ENCODE results near the gene TMCC2.
"Not testable (repeated sequence)": the region's sequence is repeated elsewhere in the genome, so short reads cannot be mapped to it uniquely, and the experiment has no call there.

The TMCC2 gene

DNA sequence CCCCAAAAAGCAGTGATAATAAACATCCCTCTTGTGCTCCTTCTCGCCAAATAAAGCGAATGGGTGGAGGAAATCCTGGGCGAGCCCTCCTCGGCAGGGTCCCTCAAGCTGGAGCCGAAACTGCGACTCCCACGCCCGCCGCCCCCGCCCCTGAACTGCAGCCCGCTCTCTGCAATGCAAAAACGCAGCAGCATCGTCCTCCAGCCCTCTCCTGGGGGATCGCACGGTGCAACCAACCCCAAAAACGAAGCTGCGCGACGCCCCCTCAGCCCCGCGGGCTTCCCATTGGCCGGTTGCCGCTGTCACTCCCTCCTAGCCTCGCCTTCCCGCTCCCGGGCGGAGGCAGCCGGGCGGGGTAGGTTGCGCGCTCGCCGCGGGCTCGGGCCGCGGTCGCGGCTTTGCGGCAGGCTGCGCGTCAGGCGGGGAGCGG, at the start of gene TMCC2:
TMCC2 (plus strand) TSS at position 363 of the 430 bp plus-strand sequence. CDS start 619 bp downstream, outside the sequence.
- Histone ChIP-seq H3K27ac (ENCODE audit: low read depth, low read length) (peak within 1 kb of the TSS; percentile 20), H3K36me3 (ENCODE audit: control insufficient read depth, insufficient read depth, low read length) (no peaks in the 10 kb centered on the region), H3K4me3 (ENCODE audit: low read length) (peak within 1 kb of the TSS; percentile 80)

DNA sequence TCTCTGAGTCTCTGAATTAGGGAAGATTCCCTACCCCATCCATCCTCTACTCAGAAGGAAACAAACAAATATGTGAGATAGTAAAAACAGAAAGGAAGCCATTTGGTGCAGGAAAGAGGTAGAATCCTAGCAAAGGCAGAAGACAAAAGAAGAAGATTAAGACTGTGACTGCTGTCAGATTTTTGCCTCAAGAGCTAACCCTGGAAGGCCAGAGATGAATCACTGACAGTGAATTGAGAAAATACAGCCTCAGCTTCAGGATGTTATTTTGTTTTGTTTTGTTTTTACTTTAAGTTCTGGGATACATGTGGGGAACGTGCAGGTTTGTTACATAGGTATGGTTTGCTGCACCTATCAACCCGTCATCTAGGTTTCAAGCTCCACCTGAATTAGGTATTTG, 47.9 kb upstream of the TMCC2 start:
- Histone ChIP-seq H3K4me1 (ENCODE audit: control insufficient read depth, insufficient read depth, low read length) (peaks cover 15% of the 10 kb centered on the region), H3K27ac (ENCODE audit: low read depth, low read length) (no peak overlapping the region), H3K4me3 (ENCODE audit: low read length) (no peak overlapping the region), H3K9ac (ENCODE audit: low read length) (no peak overlapping the region), H3K36me3 (ENCODE audit: control insufficient read depth, insufficient read depth, low read length) (no peaks in the 10 kb centered on the region), H3K27me3 (ENCODE audit: control insufficient read depth, insufficient read depth, low read length) (no peaks in the 10 kb centered on the region)

More for the DNA sequence above, at the start of gene TMCC2:
- Histone ChIP-seq H3K27me3 (ENCODE audit: control insufficient read depth, insufficient read depth, low read length) (no peaks in the 10 kb centered on the region), H3K9ac (ENCODE audit: low read length) (no peak within 1 kb of the TSS), H3K4me1 (ENCODE audit: control insufficient read depth, insufficient read depth, low read length) (peaks cover 6% of the 10 kb centered on the region)

GRCh38 chr1:205180331-205180730, 47.4 kb upstream of the TMCC2 start:
- H3K9ac ChIP-seq (ENCODE audit: low read length); H3K4me3 ChIP-seq (ENCODE audit: low read length); H3K27me3 ChIP-seq (ENCODE audit: control insufficient read depth, insufficient read depth, low read length); H3K36me3 ChIP-seq (ENCODE audit: control insufficient read depth, insufficient read depth, low read length); H3K27ac ChIP-seq (ENCODE audit: low read depth, low read length): not testable (repeated sequence)
- H3K4me1 ChIP-seq (ENCODE audit: control insufficient read depth, insufficient read depth, low read length), result peaks cover 13% of the 10 kb centered on the region

DNA sequence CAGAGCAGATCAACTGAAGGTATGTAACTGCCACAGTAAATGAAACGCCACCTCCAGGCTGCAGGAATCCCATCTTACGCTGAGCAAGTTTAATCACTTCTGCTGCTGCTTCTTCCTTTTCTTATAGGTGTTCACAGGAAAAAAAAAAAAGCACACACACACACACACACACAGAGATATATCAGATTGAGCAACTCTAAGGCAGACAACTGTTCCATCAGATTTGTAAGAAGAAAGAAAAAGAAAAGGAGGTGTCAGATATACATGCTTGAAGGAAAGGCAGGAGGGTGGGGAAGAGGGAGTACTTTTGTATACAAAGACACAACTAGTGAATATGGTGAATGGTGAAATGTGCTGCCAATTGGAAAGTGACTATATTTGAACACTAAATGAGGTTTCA, 44.8 kb upstream of the TMCC2 start:
- H3K27ac ChIP-seq (ENCODE audit: low read depth, low read length), result no peak overlapping the region
- no peaks in the 10 kb centered on the region for H3K36me3 ChIP-seq (ENCODE audit: control insufficient read depth, insufficient read depth, low read length)
- H3K9ac ChIP-seq (ENCODE audit: low read length), result no peak overlapping the region
- no peaks in the 10 kb centered on the region for H3K27me3 ChIP-seq (ENCODE audit: control insufficient read depth, insufficient read depth, low read length)
- no peak overlapping the region for H3K4me3 ChIP-seq (ENCODE audit: low read length)
- peaks cover 7% of the 10 kb centered on the region for H3K4me1 ChIP-seq (ENCODE audit: control insufficient read depth, insufficient read depth, low read length)

DNA sequence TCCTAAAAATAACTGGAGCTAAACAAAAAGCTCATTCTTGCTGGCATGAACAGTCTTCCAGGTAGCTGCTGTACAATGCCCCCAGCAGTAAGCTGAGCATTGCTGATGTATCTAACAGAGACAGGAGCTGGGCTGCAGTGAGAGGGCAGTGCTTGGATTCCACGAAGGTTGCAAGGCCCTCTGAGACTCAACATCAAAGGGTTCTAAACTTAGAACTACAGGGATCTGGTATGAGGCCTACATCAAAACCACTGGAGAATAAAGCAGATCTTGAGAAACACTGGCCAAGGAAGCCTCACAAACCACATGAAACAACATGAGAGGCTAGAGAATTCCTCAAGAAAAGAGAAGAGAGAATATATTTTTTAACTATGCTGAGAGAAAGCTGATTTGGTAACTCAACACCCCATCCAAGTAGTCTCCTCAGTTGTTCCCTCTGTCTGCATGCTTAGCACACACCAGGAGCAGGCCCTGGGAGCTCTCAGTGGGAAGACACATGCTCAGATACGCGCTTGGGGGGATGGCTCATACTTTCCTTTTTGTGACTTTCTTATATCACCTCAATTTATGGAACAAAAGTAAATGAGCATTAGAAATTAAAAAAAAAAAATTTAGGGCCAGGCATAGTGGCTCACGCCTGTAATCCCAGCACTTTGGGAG, 43.9 kb upstream of the TMCC2 start:
- Histone ChIP-seq H3K36me3 (ENCODE audit: control insufficient read depth, insufficient read depth, low read length) (no peaks in the 10 kb centered on the region), H3K4me3 (ENCODE audit: low read length) (no peak overlapping the region), H3K4me1 (ENCODE audit: control insufficient read depth, insufficient read depth, low read length) (peaks cover 10% of the 10 kb centered on the region), H3K27me3 (ENCODE audit: control insufficient read depth, insufficient read depth, low read length) (no peaks in the 10 kb centered on the region), H3K9ac (ENCODE audit: low read length) (no peak overlapping the region), H3K27ac (ENCODE audit: low read depth, low read length) (peak overlapping the region; percentile 12)

- H3K4me1 ChIP-seq (ENCODE audit: control insufficient read depth, insufficient read depth, low read length), result peaks cover 10% of the 10 kb centered on the region
- no peak overlapping the region for H3K27ac ChIP-seq (ENCODE audit: low read depth, low read length)
These were observed 41.6 kb upstream of the TMCC2 start for GRCh38 chr1:205186191-205186590.

DNA sequence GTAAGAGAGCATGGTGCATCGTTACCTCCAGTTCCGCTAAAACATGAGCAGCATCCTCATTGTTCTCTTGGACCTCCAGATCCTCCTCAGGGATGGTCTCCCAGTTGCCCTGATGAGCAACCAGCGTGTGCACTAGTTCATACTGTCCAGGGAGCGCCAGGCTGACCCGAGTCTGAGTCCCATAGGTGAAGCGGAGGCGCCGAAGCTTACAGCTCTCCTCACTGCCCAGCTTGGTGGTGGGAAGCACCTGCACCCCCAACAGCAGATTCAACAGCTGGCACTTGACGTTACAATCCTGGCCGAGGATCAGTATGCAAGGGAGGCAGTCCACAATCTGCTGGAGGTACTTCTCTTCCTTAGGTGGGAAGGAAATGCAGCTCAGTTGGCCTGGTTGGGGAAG, 40.3 kb upstream of the TMCC2 start:
- no peak overlapping the region for H3K4me3 ChIP-seq (ENCODE audit: low read length)
- H3K27ac ChIP-seq (ENCODE audit: low read depth, low read length), result no peak overlapping the region
- H3K9ac ChIP-seq (ENCODE audit: low read length), result no peak overlapping the region
- H3K4me1 ChIP-seq (ENCODE audit: control insufficient read depth, insufficient read depth, low read length), result peaks cover 10% of the 10 kb centered on the region
- H3K27me3 ChIP-seq (ENCODE audit: control insufficient read depth, insufficient read depth, low read length), result no peaks in the 10 kb centered on the region
- H3K36me3 ChIP-seq (ENCODE audit: control insufficient read depth, insufficient read depth, low read length), result no peaks in the 10 kb centered on the region

More at GRCh38 chr1:205186191-205186590, 41.6 kb upstream of the TMCC2 start:
- H3K9ac ChIP-seq (ENCODE audit: low read length), result no peak overlapping the region
- no peaks in the 10 kb centered on the region for H3K36me3 ChIP-seq (ENCODE audit: control insufficient read depth, insufficient read depth, low read length)
- H3K27me3 ChIP-seq (ENCODE audit: control insufficient read depth, insufficient read depth, low read length), result no peaks in the 10 kb centered on the region
- no peak overlapping the region for H3K4me3 ChIP-seq (ENCODE audit: low read length)

GRCh38 chr1:205188098-205188497, 39.6 kb upstream of the TMCC2 start:
- Histone ChIP-seq H3K36me3 (ENCODE audit: control insufficient read depth, insufficient read depth, low read length) (no peaks in the 10 kb centered on the region), H3K27ac (ENCODE audit: low read depth, low read length) (no peak overlapping the region), H3K9ac (ENCODE audit: low read length) (no peak overlapping the region), H3K4me1 (ENCODE audit: control insufficient read depth, insufficient read depth, low read length) (peaks cover 10% of the 10 kb centered on the region), H3K4me3 (ENCODE audit: low read length) (no peak overlapping the region), H3K27me3 (ENCODE audit: control insufficient read depth, insufficient read depth, low read length) (no peaks in the 10 kb centered on the region)

GRCh38 chr1:205188596-205188995, 39.1 kb upstream of the TMCC2 start:
- Histone ChIP-seq H3K27ac (ENCODE audit: low read depth, low read length) (no peak overlapping the region), H3K9ac (ENCODE audit: low read length) (no peak overlapping the region), H3K4me3 (ENCODE audit: low read length) (no peak overlapping the region), H3K4me1 (ENCODE audit: control insufficient read depth, insufficient read depth, low read length) (peaks cover 7% of the 10 kb centered on the region), H3K36me3 (ENCODE audit: control insufficient read depth, insufficient read depth, low read length) (no peaks in the 10 kb centered on the region), H3K27me3 (ENCODE audit: control insufficient read depth, insufficient read depth, low read length) (no peaks in the 10 kb centered on the region)

DNA sequence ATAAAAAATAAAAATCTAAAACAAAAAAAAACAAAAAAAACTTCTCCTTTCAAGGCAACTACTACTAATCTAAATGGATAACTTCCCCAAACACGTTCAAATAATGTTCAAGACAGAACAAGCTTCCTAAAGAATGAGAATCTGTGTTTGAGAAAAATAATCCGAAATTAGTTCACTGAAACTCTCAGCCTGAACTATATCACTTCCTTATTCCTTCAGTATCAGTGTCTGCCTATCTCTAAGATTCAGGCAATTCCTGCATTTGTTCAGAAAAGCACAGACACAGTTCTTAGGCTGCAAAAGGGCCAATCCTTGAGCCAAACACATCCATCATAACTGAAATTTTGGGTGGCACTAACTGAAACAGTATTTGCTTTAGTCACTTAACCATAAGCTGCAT, 38.6 kb upstream of the TMCC2 start:
- peaks cover 2% of the 10 kb centered on the region for H3K4me1 ChIP-seq (ENCODE audit: control insufficient read depth, insufficient read depth, low read length)
- H3K27me3 ChIP-seq (ENCODE audit: control insufficient read depth, insufficient read depth, low read length), result no peaks in the 10 kb centered on the region
- H3K4me3 ChIP-seq (ENCODE audit: low read length), result no peak overlapping the region
- no peak overlapping the region for H3K9ac ChIP-seq (ENCODE audit: low read length)
- H3K27ac ChIP-seq (ENCODE audit: low read depth, low read length), result no peak overlapping the region
- no peaks in the 10 kb centered on the region for H3K36me3 ChIP-seq (ENCODE audit: control insufficient read depth, insufficient read depth, low read length)

DNA sequence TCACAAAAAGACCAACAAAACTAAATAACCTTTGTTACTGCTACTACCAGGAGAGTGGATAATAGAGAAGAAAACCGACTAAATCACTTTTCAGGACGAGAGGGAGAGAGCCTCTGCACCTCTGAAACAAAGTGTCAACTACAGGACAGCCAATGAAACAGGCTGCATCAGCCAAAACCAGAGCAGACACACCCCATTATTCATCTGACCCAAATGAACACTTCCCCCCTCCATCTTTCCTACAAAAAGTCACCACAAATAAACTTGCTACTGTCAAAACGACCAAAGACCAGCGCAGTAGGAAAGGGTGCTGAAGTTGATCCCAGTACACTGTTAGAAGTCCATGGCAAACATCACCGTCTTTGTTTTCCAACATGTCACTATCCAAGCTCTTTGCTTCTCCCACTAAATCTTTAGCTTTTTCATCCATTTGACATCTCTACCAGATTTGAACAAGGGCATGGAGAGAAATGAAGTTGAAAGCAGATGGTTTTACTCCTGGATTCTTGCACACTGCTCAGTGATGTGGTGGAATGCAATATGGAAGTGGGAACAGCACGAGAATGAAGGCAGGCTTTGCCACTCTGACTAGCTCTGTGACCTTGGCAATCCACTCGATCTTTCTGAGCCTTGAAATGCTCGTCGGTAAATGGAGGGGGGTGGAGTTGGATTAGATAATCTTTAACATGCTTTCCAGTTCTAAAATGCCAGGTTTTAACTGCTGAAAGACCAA, 36.7 kb upstream of the TMCC2 start:
- Histone ChIP-seq H3K27ac (ENCODE audit: low read depth, low read length) (no peak overlapping the region), H3K4me3 (ENCODE audit: low read length) (no peak overlapping the region), H3K27me3 (ENCODE audit: control insufficient read depth, insufficient read depth, low read length) (no peaks in the 10 kb centered on the region), H3K36me3 (ENCODE audit: control insufficient read depth, insufficient read depth, low read length) (no peaks in the 10 kb centered on the region), H3K9ac (ENCODE audit: low read length) (no peak overlapping the region), H3K4me1 (ENCODE audit: control insufficient read depth, insufficient read depth, low read length) (peaks cover 2% of the 10 kb centered on the region)

DNA sequence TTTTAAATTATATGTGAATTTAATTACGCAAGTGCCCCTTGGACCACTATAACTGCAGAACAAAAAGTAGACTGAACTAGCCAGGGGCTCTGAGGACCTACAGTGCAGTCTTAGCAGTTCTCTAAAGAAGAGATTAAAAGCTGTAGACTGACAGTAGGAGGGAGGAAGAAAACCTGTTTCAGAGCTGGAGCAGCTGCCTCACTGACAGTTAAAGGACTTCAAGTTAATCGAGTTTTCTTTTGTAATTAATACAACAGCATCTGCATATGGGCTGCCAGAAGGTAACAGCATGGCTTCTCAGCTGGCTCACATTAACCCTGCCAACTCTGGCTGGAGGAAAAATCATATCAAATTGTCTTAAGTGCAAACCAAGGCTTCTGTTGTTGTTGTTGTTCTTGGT, 36.1 kb upstream of the TMCC2 start:
- Histone ChIP-seq H3K36me3 (ENCODE audit: control insufficient read depth, insufficient read depth, low read length) (no peaks in the 10 kb centered on the region), H3K4me3 (ENCODE audit: low read length) (no peak overlapping the region), H3K9ac (ENCODE audit: low read length) (no peak overlapping the region), H3K27ac (ENCODE audit: low read depth, low read length) (no peak overlapping the region), H3K4me1 (ENCODE audit: control insufficient read depth, insufficient read depth, low read length) (peaks cover 2% of the 10 kb centered on the region), H3K27me3 (ENCODE audit: control insufficient read depth, insufficient read depth, low read length) (no peaks in the 10 kb centered on the region)

GRCh38 chr1:205192287-205192686, 35.5 kb upstream of the TMCC2 start:
- Histone ChIP-seq H3K9ac (ENCODE audit: low read length) (no peak overlapping the region), H3K36me3 (ENCODE audit: control insufficient read depth, insufficient read depth, low read length) (no peaks in the 10 kb centered on the region), H3K4me3 (ENCODE audit: low read length) (no peak overlapping the region), H3K27me3 (ENCODE audit: control insufficient read depth, insufficient read depth, low read length) (no peaks in the 10 kb centered on the region), H3K4me1 (ENCODE audit: control insufficient read depth, insufficient read depth, low read length) (peaks cover 2% of the 10 kb centered on the region), H3K27ac (ENCODE audit: low read depth, low read length) (no peak overlapping the region)
